Neuronal stem cell (in vitro differentiated cells): ENCODE data around the gene ZNF804A.

ENCODE experiments used
- DNase-seq: peaks from one replicate; pipeline ENCODE4 v3.0.0-alpha.2; 2013; ENCODE audit warnings: low spot score
- H2AFZ ChIP-seq: one replicate; pipeline ENCODE4 v1.6.1; 2013; ENCODE audit warnings: mild to moderate bottlenecking, low read length, inconsistent platforms
- H2AK5ac ChIP-seq: 2 replicates; pipeline ENCODE4 v1.6.1; 2013; ENCODE audit warnings: low read depth, mild to moderate bottlenecking, inconsistent platforms, low read length, moderate library complexity, mixed read lengths
- H2BK120ac ChIP-seq: 2 replicates; pipeline ENCODE4 v1.6.1; 2013; ENCODE audit warnings: low read depth, mild to moderate bottlenecking, inconsistent platforms, low read length, moderate library complexity, mixed read lengths
- H2BK12ac ChIP-seq: one replicate; pipeline ENCODE4 v1.6.1; 2013; ENCODE audit warnings: low read length, inconsistent platforms
- H2BK15ac ChIP-seq: 2 replicates; pipeline ENCODE4 v1.6.1; 2013; ENCODE audit warnings: mild to moderate bottlenecking, low read length, inconsistent platforms, mixed read lengths
- H2BK5ac ChIP-seq: one replicate; pipeline ENCODE4 v1.6.1; 2013; ENCODE audit warnings: inconsistent platforms, mild to moderate bottlenecking, low read length, moderate library complexity
- H3K14ac ChIP-seq: one replicate; pipeline ENCODE4 v1.6.1; 2013; ENCODE audit warnings: low read length, inconsistent platforms
- H3K18ac ChIP-seq: 2 replicates; pipeline ENCODE4 v1.6.1; 2013; ENCODE audit warnings: low read length, inconsistent platforms
- H3K23ac ChIP-seq: 2 replicates; pipeline ENCODE4 v1.6.1; 2013; ENCODE audit warnings: low read depth, mild to moderate bottlenecking, mixed read lengths, low read length, inconsistent platforms; ENCODE audit not compliant: poor library complexity
- H3K27ac ChIP-seq: replicated peaks from 3 replicates; pipeline ENCODE4 v1.5.1; 2013; ENCODE audit warnings: low read length, inconsistent platforms
- H3K27me3 ChIP-seq, 3 experiments: 2 replicates each; pipeline ENCODE4 v1.6.1; 2013; ENCODE audit warnings: low read length in 3 of 3, mild to moderate bottlenecking in 2 of 3, inconsistent platforms in 1 of 3, low read depth in 1 of 3, mixed read lengths in 1 of 3, moderate library complexity in 1 of 3; ENCODE audit not compliant: control insufficient read depth in 3 of 3, insufficient read depth in 3 of 3
- H3K36me3 ChIP-seq, 2 donors: replicated peaks in 1 of 2; 2 replicates each; pipeline ENCODE4 v1.6.1; 2013; ENCODE audit warnings: low read length in 2 of 2; ENCODE audit not compliant: control insufficient read depth in 2 of 2, insufficient read depth in 2 of 2
- H3K4ac ChIP-seq: 2 replicates; pipeline ENCODE4 v1.6.1; 2013; ENCODE audit warnings: inconsistent platforms, mild to moderate bottlenecking, low read length, moderate library complexity
- H3K4me1 ChIP-seq, 2 donors: 1 replicate in 1 of 2; 2 replicates in 1 of 2; pipeline ENCODE4 v1.6.1; 2013; ENCODE audit warnings: low read length in 2 of 2, low read depth in 1 of 2; ENCODE audit not compliant: control insufficient read depth in 2 of 2, insufficient read depth in 1 of 2
- H3K4me2 ChIP-seq: one replicate; pipeline ENCODE4 v1.6.1; 2013; ENCODE audit warnings: mild to moderate bottlenecking, low read length, inconsistent platforms; ENCODE audit not compliant: insufficient read depth, poor library complexity, severe bottlenecking
- H3K4me3 ChIP-seq, 2 donors: 2 replicates each; pipeline ENCODE4 v1.5.1; 2013; ENCODE audit warnings: low read length in 2 of 2, mild to moderate bottlenecking in 2 of 2, inconsistent platforms in 1 of 2, moderate library complexity in 1 of 2
- H3K79me1 ChIP-seq: one replicate; pipeline ENCODE4 v1.6.1; 2013; ENCODE audit warnings: low read depth, mild to moderate bottlenecking, inconsistent platforms, low read length, moderate library complexity
- H3K9ac ChIP-seq: one replicate; pipeline ENCODE4 v1.6.1; 2013; ENCODE audit warnings: mild to moderate bottlenecking, low read depth, low read length, inconsistent platforms; ENCODE audit not compliant: poor library complexity
- H3K9me3 ChIP-seq, 2 donors: replicated peaks in 1 of 2; 2 replicates each; pipeline versions ENCODE3 to v1.6.1; 2013; ENCODE audit warnings: low read length in 2 of 2, mild to moderate bottlenecking in 2 of 2, inconsistent platforms in 1 of 2, low read depth in 1 of 2, mixed read lengths in 1 of 2, moderate library complexity in 1 of 2; ENCODE audit not compliant: control insufficient read depth in 2 of 2, insufficient read depth in 1 of 2
- H4K8ac ChIP-seq: one replicate; pipeline ENCODE4 v1.6.1; 2013; ENCODE audit warnings: low read depth, mild to moderate bottlenecking, inconsistent platforms, low read length, moderate library complexity
- H4K91ac ChIP-seq: one replicate; pipeline ENCODE4 v1.6.1; 2013; ENCODE audit warnings: low read length, low read depth, mild to moderate bottlenecking, inconsistent platforms; ENCODE audit not compliant: poor library complexity
- WGBS, 2 donors: extraction: QIAGEN DNeasy Blood & Tissue Kit; methylation state at CpG; one replicate each; pipeline ENCODE4 v1.1.7; 2013; ENCODE audit warnings: missing lambda C conversion rate in 2 of 2, mixed read lengths in 1 of 2; ENCODE audit not compliant: insufficient read length in 2 of 2, insufficient replicate concordance in 1 of 2; ENCODE audit errors: extremely low coverage in 2 of 2; 5-methylcytosine and 5-hydroxymethylcytosine counted together

ZNF804A gene

DNA sequence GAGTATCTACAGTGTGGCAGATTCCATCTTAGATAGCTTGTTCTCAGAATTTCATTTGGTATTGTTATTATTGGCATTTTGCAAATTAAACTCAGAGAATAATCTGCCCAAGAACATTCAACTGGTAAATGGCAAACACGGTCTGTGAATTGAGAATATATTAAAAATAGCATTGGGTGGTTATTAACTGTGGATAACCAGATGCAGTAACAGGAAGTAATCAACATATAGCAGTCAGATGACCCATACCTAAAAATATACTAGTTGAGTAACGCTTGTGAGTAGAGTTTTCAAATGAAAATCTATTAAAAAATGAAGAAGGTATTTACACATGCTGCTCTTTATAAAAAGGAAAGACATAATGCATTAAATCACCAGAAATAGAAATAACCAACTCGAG is 129.5 kb downstream of the ZNF804A start:
- H2AFZ ChIP-seq, result no peak overlapping the region
- no peaks in the 10 kb centered on the region for H3K36me3 ChIP-seq
- no peaks in the 10 kb centered on the region for H3K4me1 ChIP-seq
- H3K79me1 ChIP-seq, result no peaks in the 10 kb centered on the region
- H3K27me3 ChIP-seq, result no peaks in the 10 kb centered on the region
- H2BK5ac ChIP-seq, result no peak overlapping the region
- H3K14ac ChIP-seq, result no peak overlapping the region
- DNase-seq, result no peak
- H3K9ac ChIP-seq, result no peak overlapping the region
- H3K27ac ChIP-seq, result no peak overlapping the region
- no peak overlapping the region for H3K4me3 ChIP-seq
- H2AK5ac ChIP-seq, result no peak overlapping the region
- H2BK120ac ChIP-seq, result no peak overlapping the region
- no CpG with 5 or more reads among the region's 3 CpGs for WGBS, 2 donors
- H4K91ac ChIP-seq, result no peak overlapping the region
- H4K8ac ChIP-seq, result no peak overlapping the region
- no peaks in the 10 kb centered on the region for H3K9me3 ChIP-seq
- H3K4ac ChIP-seq, result no peak overlapping the region
- H3K18ac ChIP-seq, result no peak overlapping the region
- H3K23ac ChIP-seq, result no peak overlapping the region
- H2BK15ac ChIP-seq, result no peak overlapping the region
- no peak overlapping the region for H3K4me2 ChIP-seq
- no peak overlapping the region for H2BK12ac ChIP-seq

- Histone ChIP-seq H4K8ac (no peak overlapping the region), H2BK15ac (no peak overlapping the region), H3K4me1 (no peaks in the 10 kb centered on the region), H2BK120ac (no peak overlapping the region), H3K4me2 (no peak overlapping the region), H3K18ac (no peak overlapping the region), H3K23ac (no peak overlapping the region), H3K27me3 (no peaks in the 10 kb centered on the region), H3K4me3 (no peak overlapping the region), H4K91ac (no peak overlapping the region), H3K79me1 (no peaks in the 10 kb centered on the region), H3K36me3 (no peaks in the 10 kb centered on the region), H2AFZ (no peak overlapping the region), H2AK5ac (no peak overlapping the region), H2BK5ac (no peak overlapping the region), H3K14ac (no peak overlapping the region), H2BK12ac (no peak overlapping the region), H3K4ac (no peak overlapping the region), H3K9ac (no peak overlapping the region), H3K27ac (no peak overlapping the region), H3K9me3 (no peaks in the 10 kb centered on the region)
- DNase-seq, result no peak
Measured at GRCh38 chr2:184728411-184728810, 130.1 kb downstream of the ZNF804A start.

DNA sequence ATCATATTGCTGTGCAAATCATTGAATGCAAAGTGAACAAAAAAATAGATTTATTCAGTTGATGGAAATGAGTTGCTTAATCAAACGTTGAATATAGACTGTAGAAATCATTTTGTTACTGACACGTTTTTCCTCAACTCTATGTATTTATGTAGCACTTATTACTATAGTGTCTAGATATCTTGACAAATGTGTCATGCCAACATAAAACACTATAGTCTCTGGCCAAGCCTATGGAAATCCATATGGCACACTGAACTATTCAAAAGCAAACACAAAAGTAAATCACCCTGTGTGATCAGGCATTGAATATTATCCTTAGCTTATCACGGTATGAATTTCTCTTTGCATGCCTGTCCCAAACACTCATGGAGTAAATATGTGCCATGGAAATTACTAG is 131.3 kb downstream of the ZNF804A start:
- Histone ChIP-seq H4K91ac (no peak overlapping the region), H3K18ac (no peak overlapping the region), H2BK5ac (no peak overlapping the region), H2AK5ac (no peak overlapping the region), H2AFZ (no peak overlapping the region), H2BK15ac (no peak overlapping the region), H2BK120ac (no peak overlapping the region), H3K4me2 (no peak overlapping the region), H3K79me1 (no peaks in the 10 kb centered on the region), H3K4me1 (no peaks in the 10 kb centered on the region), H3K9me3 (no peaks in the 10 kb centered on the region), H2BK12ac (no peak overlapping the region), H3K4me3 (no peak overlapping the region), H4K8ac (no peak overlapping the region), H3K4ac (no peak overlapping the region), H3K36me3 (no peaks in the 10 kb centered on the region), H3K14ac (no peak overlapping the region), H3K23ac (no peak overlapping the region), H3K27ac (no peak overlapping the region), H3K27me3 (no peaks in the 10 kb centered on the region), H3K9ac (no peak overlapping the region)
- no CpG with 5 or more reads among the region's 3 CpGs for WGBS, 2 donors
- no peak for DNase-seq

GRCh38 chr2:184730288-184730687 is 132.0 kb downstream of the ZNF804A start:
- Histone ChIP-seq H3K4ac (no peak overlapping the region), H2BK12ac (no peak overlapping the region), H3K9ac (no peak overlapping the region), H3K9me3 (no peaks in the 10 kb centered on the region), H3K4me1 (no peaks in the 10 kb centered on the region), H3K79me1 (no peaks in the 10 kb centered on the region), H2AK5ac (no peak overlapping the region), H3K36me3 (no peaks in the 10 kb centered on the region), H3K4me2 (no peak overlapping the region), H2BK15ac (no peak overlapping the region), H2BK5ac (no peak overlapping the region), H3K14ac (no peak overlapping the region), H2AFZ (no peak overlapping the region), H3K18ac (no peak overlapping the region), H3K4me3 (no peak overlapping the region), H3K27ac (no peak overlapping the region), H3K23ac (no peak overlapping the region), H4K91ac (no peak overlapping the region), H3K27me3 (no peaks in the 10 kb centered on the region), H2BK120ac (no peak overlapping the region), H4K8ac (no peak overlapping the region)
- DNase-seq, result no peak
- WGBS, 2 donors, result no CpG with 5 or more reads among the region's 1 CpG
